GM21515 (cell line): ENCODE data around the gene CACNA2D3.

Source experiments
- ATAC-seq: cut with Tn5 transposase; IDR thresholded peaks from one replicate; pipeline ENCODE4 v1.9.1; 2021; ENCODE audit not compliant: unreplicated experiment

CACNA2D3 gene

GRCh38 chr3:54168451-54168850 is 46.1 kb downstream of the CACNA2D3 start:
- no peak for ATAC-seq

GRCh38 chr3:54169524-54169923 is 47.2 kb downstream of the CACNA2D3 start:
- ATAC-seq: no peak

GRCh38 chr3:54171509-54171908 is 49.2 kb downstream of the CACNA2D3 start:
- no peak for ATAC-seq

GRCh38 chr3:54171951-54172350 is 49.6 kb downstream of the CACNA2D3 start:
- ATAC-seq: no peak

- no peak for ATAC-seq
These were observed 51.0 kb downstream of the CACNA2D3 start for GRCh38 chr3:54173371-54173770.

- no peak for ATAC-seq
These were observed 53.8 kb downstream of the CACNA2D3 start for GRCh38 chr3:54176106-54176505.

- ATAC-seq: no peak
These were observed 55.5 kb downstream of the CACNA2D3 start for GRCh38 chr3:54177816-54178215.

- ATAC-seq: no peak
These were observed 56.0 kb downstream of the CACNA2D3 start for GRCh38 chr3:54178376-54178775.

GRCh38 chr3:54180921-54181320 is 58.6 kb downstream of the CACNA2D3 start:
- ATAC-seq: no peak

GRCh38 chr3:54182242-54182641 is 59.9 kb downstream of the CACNA2D3 start:
- ATAC-seq: no peak

GRCh38 chr3:54185740-54186139 is 63.4 kb downstream of the CACNA2D3 start:
- no peak for ATAC-seq

- no peak for ATAC-seq
These were observed 65.9 kb downstream of the CACNA2D3 start for GRCh38 chr3:54188176-54188791.

- no peak for ATAC-seq
These were observed 68.9 kb downstream of the CACNA2D3 start for GRCh38 chr3:54191220-54191619.

GRCh38 chr3:54192026-54192425 is 69.7 kb downstream of the CACNA2D3 start:
- no peak for ATAC-seq

GRCh38 chr3:54193093-54193492 is 70.7 kb downstream of the CACNA2D3 start:
- ATAC-seq: no peak

- no peak for ATAC-seq
These were observed 74.1 kb downstream of the CACNA2D3 start for GRCh38 chr3:54196360-54196991.

- ATAC-seq: no peak
These were observed 75.2 kb downstream of the CACNA2D3 start for GRCh38 chr3:54197509-54197908.

- no peak for ATAC-seq
These were observed 76.2 kb downstream of the CACNA2D3 start for GRCh38 chr3:54198556-54198955.

- ATAC-seq: no peak
These were observed 79.7 kb downstream of the CACNA2D3 start for GRCh38 chr3:54202054-54202453.

- ATAC-seq: no peak
These were observed 80.4 kb downstream of the CACNA2D3 start for GRCh38 chr3:54202651-54203248.

GRCh38 chr3:54206874-54207273 is 84.5 kb downstream of the CACNA2D3 start:
- ATAC-seq: no peak

GRCh38 chr3:54211097-54211496 is 88.7 kb downstream of the CACNA2D3 start:
- ATAC-seq: no peak

- ATAC-seq: no peak
These were observed 90.4 kb downstream of the CACNA2D3 start for GRCh38 chr3:54212723-54213122.
